Smooth muscle cell of trachea (primary cell): Measurements from ENCODE around the gene TASOR2. TPM values are rescaled to one million over a fixed set of nuclear protein-coding genes. Genes with fewer than 3 reads are reported as not detected.

Experiments used
- total RNA-seq: library from RNA; depleted of rRNA; stranded (reverse); fragments of >200 nt; gene quantifications from 2 replicates; pipeline ENCODE4 v1.2.1, GENCODE V29; 2014

Gene TASOR2, protein sequence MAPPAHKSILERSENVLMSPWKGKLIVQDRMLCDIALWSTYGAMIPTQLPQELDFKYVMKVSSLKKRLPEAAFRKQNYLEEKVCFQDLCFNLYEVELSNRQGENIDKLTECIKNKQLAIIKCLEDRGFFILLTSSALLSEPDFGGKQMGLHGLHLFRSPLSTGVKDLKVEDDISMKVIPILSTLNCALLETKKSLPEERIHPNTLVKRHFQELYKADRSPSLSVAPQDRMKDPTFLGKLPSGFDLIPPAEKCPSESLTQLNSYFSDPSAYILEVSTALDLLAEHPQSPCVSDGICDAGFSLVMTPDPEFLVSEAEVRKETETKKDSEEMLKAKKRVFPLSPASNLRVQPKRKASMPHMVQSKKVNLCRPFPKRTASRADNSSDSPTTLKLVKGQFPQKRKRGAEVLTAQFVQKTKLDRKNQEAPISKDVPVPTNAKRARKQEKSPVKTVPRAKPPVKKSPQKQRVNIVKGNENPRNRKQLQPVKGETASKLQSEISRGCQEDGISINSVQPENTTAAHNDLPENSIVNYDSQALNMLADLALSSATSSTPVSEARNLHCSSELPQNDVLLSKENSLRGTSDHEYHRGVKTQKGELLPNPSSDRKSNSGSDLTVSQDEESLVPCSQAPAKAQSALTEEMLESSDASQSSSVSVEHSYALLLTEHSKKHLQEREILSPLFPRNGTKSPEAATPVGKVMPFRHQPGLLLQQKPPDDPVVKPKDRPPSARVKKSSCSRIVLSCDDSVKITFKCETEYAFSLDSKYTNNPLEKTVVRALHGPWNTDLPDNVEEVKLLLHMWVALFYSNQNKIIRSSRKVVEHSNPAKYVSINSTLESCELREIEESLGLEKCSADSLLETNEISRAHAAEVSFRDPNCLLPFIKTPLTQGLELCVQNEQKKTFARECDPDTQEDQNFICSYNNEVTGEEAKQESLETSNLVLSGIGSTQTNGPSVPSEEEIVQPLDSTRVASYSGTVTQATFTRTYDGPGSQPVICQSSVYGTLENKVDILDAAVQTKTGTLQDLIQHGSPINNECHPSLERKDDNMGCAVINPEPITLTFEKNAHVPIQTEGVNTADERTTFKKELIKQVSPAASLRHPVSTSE (N-terminal part only)
- total RNA-seq = 63.3 and 76.1 TPM in 2 replicates

GRCh38 chr10:5684318-5684970 is at the start of gene TASOR2:
Gene TASOR2, plus strand, starts transcription at chr10:5684838. Its CDS starts 35,805 bp downstream, at chr10:5720643.

GRCh38 chr10:5666008-5666840 is 18.4 kb upstream of the TASOR2 start, which contains the start of gene ASB13:
Gene ASB13, minus strand, starts transcription at chr10:5666595. Its CDS starts 44 bp downstream, at chr10:5666551.

Other genes starting within 250 kb of the TASOR2 start
- not detected in 2 replicates for gene CALML5, start 185.3 kb upstream of the TASOR2 start, total RNA-seq
- gene CALML3, start 159.9 kb upstream of the TASOR2 start, total RNA-seq = not detected in 2 replicates
- gene ASB13, start 18.2 kb upstream of the TASOR2 start, total RNA-seq = 11.6 and 13.9 TPM in 2 replicates
- 532 and 540 TPM in 2 replicates for gene GDI2, start 128.6 kb downstream of the TASOR2 start, total RNA-seq
- gene ANKRD16, start 205.1 kb downstream of the TASOR2 start, total RNA-seq = 8.4 and 12.9 TPM in 2 replicates
- 96.6 and 151 TPM in 2 replicates for gene FBH1, start 205.4 kb downstream of the TASOR2 start, total RNA-seq